Stimulated activated CD4-positive, alpha-beta T cell treated with anti-CD3 and anti-CD28 coated beads, Interleukin-12 subunit alpha, Interleukin-12 subunit beta, amount 100 ng/mL, for 24 hours (primary cell): ENCODE data around the gene DGKH.
"Not testable (repeated sequence)": the region's sequence is repeated elsewhere in the genome, so short reads cannot be mapped to it uniquely, and the experiment has no call there.

Experiments
- DNase-seq, 2 experiments: peaks; one replicate each; pipeline ENCODE4 v3.0.0-alpha.2; 2020; ENCODE audit warnings: low read depth in 2 of 2

Gene DGKH

GRCh38 chr13:42112864-42113263 lies 64.4 kb downstream of the DGKH start:
- no peak for DNase-seq

GRCh38 chr13:42113478-42113877 lies 65.0 kb downstream of the DGKH start:
- no peak for DNase-seq

GRCh38 chr13:42114278-42114677 lies 65.8 kb downstream of the DGKH start:
- no peak for DNase-seq

- no peak for DNase-seq
Observed at GRCh38 chr13:42114912-42115311, 66.5 kb downstream of the DGKH start.

- no peak for DNase-seq
Observed at GRCh38 chr13:42116225-42116624, 67.8 kb downstream of the DGKH start.

GRCh38 chr13:42119041-42119440 lies 70.6 kb downstream of the DGKH start:
- no peak for DNase-seq

- no peak for DNase-seq
Observed at GRCh38 chr13:42119875-42120274, 71.4 kb downstream of the DGKH start.

GRCh38 chr13:42123600-42123999 lies 75.2 kb downstream of the DGKH start:
- no peak for DNase-seq

GRCh38 chr13:42125046-42125445 lies 76.6 kb downstream of the DGKH start:
- no peak for DNase-seq

- no peak for DNase-seq
Observed at GRCh38 chr13:42127047-42127446, 78.6 kb downstream of the DGKH start.

GRCh38 chr13:42129033-42129432 lies 80.6 kb downstream of the DGKH start:
- DNase-seq = no peak

GRCh38 chr13:42136518-42136917 lies 88.1 kb downstream of the DGKH start:
- no peak for DNase-seq

GRCh38 chr13:42137856-42138537 lies 89.5 kb downstream of the DGKH start:
- no peak for DNase-seq

- no peak for DNase-seq
Observed at GRCh38 chr13:42140494-42140893, 92.0 kb downstream of the DGKH start.

- DNase-seq = not testable (repeated sequence)
Observed at GRCh38 chr13:42141052-42141451, 92.6 kb downstream of the DGKH start.

- no peak for DNase-seq
Observed at GRCh38 chr13:42146359-42146758, 97.9 kb downstream of the DGKH start.

- no peak for DNase-seq
Observed at GRCh38 chr13:42148538-42148937, 100.1 kb downstream of the DGKH start.

GRCh38 chr13:42149136-42149535 lies 100.7 kb downstream of the DGKH start:
- no peak for DNase-seq

- DNase-seq = no peak
Observed at GRCh38 chr13:42151781-42152180, 103.3 kb downstream of the DGKH start.

GRCh38 chr13:42152495-42152894 lies 104.0 kb downstream of the DGKH start:
- no peak for DNase-seq

GRCh38 chr13:42153199-42154113 lies 105.0 kb downstream of the DGKH start:
- DNase-seq = no peak

- DNase-seq = no peak
Observed at GRCh38 chr13:42155251-42155650, 106.8 kb downstream of the DGKH start.

- not testable (repeated sequence) for DNase-seq
Observed at GRCh38 chr13:42163338-42163737, 114.9 kb downstream of the DGKH start.
